ENCODE data around the gene FBN1. TPM values are rescaled to one million over a fixed set of nuclear protein-coding genes. Genes with fewer than 3 reads are reported as not detected.

FBN1 gene
- total RNA-seq, 2 donors from 2014 or later: 5.5 to 5.9 TPM

DNA sequence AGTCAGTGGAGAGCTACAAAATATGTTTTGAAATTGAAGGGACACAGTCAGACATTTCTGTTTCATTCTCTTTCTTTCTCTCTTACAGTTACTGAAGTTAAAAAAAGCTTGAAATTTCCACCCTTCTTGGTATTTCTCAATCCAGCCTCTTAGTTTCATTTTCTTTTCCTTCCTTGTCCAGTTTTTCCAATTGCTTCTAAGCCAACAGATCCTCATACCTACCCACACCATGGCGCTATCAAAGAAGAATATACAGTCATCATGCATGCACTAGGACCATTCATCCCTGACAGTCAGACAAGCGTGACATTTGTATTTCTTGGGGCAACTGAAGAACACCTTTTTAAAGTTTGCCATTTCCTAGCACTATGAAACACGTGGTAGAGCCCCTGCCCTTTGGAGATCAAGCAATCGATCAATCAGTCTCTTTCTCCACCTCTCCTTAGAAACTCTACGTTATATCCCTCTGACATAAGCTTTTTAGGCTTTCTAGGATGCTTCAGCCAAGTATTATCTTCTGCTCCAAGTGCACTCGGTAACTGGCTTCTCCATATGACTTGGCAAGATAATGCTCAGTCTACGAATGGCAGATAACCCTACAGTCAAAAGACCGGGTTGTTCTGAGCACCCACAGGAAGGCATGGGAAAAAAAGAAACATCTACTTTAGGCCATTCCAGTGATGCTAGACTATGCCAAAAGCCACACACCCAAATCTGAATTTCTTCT lies 65.4 kb downstream of the FBN1 start:
- no peaks in the 10 kb centered on the region for H3K27me3 Mint-ChIP-seq (ENCODE audit: insufficient read depth)
- H3K27ac Mint-ChIP-seq: no peak overlapping the region
- no peaks in the 10 kb centered on the region for H3K9me3 Mint-ChIP-seq
- Histone ChIP-seq H3K4me3 (ENCODE audit: low read length) (no peak overlapping the region), H3K27ac (ENCODE audit: low read depth, low read length) (no peak overlapping the region), H3K27me3 (ENCODE audit: control insufficient read depth, insufficient read depth, low read length, poor library complexity, severe bottlenecking) (no peaks in the 10 kb centered on the region), H3K36me3 (ENCODE audit: control insufficient read depth, insufficient read depth, low read length) (no peaks in the 10 kb centered on the region), H3K4me1 (ENCODE audit: control insufficient read depth, insufficient read depth, low read length) (peaks cover 3% of the 10 kb centered on the region), H3K9ac (ENCODE audit: extremely low read depth, low read length, poor library complexity, severe bottlenecking) (no peak overlapping the region), H3K9me3 (ENCODE audit: control insufficient read depth, low read length) (no peaks in the 10 kb centered on the region)
- no peak for DNase-seq
- H3K4me1 Mint-ChIP-seq: no peaks in the 10 kb centered on the region
- TF ChIP-seq, protein P1, sequence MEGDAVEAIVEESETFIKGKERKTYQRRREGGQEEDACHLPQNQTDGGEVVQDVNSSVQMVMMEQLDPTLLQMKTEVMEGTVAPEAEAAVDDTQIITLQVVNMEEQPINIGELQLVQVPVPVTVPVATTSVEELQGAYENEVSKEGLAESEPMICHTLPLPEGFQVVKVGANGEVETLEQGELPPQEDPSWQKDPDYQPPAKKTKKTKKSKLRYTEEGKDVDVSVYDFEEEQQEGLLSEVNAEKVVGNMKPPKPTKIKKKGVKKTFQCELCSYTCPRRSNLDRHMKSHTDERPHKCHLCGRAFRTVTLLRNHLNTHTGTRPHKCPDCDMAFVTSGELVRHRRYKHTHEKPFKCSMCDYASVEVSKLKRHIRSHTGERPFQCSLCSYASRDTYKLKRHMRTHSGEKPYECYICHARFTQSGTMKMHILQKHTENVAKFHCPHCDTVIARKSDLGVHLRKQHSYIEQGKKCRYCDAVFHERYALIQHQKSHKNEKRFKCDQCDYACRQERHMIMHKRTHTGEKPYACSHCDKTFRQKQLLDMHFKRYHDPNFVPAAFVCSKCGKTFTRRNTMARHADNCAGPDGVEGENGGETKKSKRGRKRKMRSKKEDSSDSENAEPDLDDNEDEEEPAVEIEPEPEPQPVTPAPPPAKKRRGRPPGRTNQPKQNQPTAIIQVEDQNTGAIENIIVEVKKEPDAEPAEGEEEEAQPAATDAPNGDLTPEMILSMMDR (conservative IDR thresholded peaks at IDR 0.05): no peak
- 93 to 95% methylated on average over 7 to 8 of the region's 8 CpGs for WGBS, 2 experiments (ENCODE audit: insufficient coverage in 1 of 2, insufficient read length in 1 of 2)
- H3K4me3 Mint-ChIP-seq: no peak overlapping the region
- H3K36me3 Mint-ChIP-seq (ENCODE audit: low read depth): no peaks in the 10 kb centered on the region

DNA sequence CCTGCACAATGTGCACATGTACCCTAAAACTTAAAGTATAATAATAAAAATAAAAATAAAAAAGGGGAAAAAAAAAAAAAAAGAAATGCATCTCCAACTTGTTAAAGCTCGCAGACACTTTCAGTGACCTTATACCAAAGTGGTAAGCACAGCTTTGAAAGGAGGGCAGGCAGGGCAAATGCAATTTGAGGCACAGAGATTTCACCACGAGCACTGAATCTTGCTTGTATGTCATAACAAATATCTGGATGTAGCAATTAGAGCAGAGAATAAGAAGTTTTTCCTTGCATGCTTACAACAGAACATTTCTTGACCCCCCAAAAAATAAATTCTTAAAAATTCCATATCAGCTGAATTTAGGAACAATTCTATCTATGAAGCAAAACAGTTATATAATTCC lies 66.5 kb downstream of the FBN1 start:
- DNase-seq: no peak
- H3K36me3 Mint-ChIP-seq (ENCODE audit: low read depth): no peaks in the 10 kb centered on the region
- no peak overlapping the region for H3K27ac Mint-ChIP-seq
- Histone ChIP-seq H3K9me3 (ENCODE audit: control insufficient read depth, low read length) (no peaks in the 10 kb centered on the region), H3K36me3 (ENCODE audit: control insufficient read depth, insufficient read depth, low read length) (no peaks in the 10 kb centered on the region), H3K27me3 (ENCODE audit: control insufficient read depth, insufficient read depth, low read length, poor library complexity, severe bottlenecking) (no peaks in the 10 kb centered on the region), H3K4me1 (ENCODE audit: control insufficient read depth, insufficient read depth, low read length) (no peaks in the 10 kb centered on the region), H3K9ac (ENCODE audit: extremely low read depth, low read length, poor library complexity, severe bottlenecking) (no peak overlapping the region), H3K27ac (ENCODE audit: low read depth, low read length) (no peak overlapping the region), H3K4me3 (ENCODE audit: low read length) (no peak overlapping the region)
- no peaks in the 10 kb centered on the region for H3K27me3 Mint-ChIP-seq (ENCODE audit: insufficient read depth)
- no peaks in the 10 kb centered on the region for H3K4me1 Mint-ChIP-seq
- WGBS, 2 experiments (ENCODE audit: insufficient coverage in 1 of 2, insufficient read length in 1 of 2): 85 to 100% methylated on average over 1 to 2 of the region's 2 CpGs
- no peak overlapping the region for H3K4me3 Mint-ChIP-seq
- TF ChIP-seq, protein P1 (conservative IDR thresholded peaks at IDR 0.05): no peak
- H3K9me3 Mint-ChIP-seq: no peaks in the 10 kb centered on the region

DNA sequence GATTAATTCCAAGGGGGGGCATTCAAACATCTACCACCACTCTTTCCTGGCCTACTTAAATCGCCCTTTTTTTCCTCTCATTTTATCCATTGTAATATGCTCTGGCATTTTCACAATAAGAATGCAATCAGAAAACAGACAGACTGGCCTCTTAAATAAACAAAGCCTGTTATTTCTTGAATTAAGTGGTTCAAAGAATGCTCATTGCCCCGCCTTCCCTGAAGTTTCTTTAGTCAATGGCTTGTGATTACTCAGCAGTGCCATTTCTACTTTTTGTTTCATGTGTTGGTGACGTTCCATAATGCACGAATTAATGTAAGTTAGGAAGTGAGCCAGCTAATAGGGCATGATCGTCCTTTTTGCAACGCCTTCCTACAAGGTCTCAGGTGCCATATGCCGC lies 68.0 kb downstream of the FBN1 start:
- Mint-ChIP-seq H3K4me3 (no peak overlapping the region), H3K9me3 (no peaks in the 10 kb centered on the region), H3K27me3 (ENCODE audit: insufficient read depth) (no peaks in the 10 kb centered on the region), H3K4me1 (peaks cover 5% of the 10 kb centered on the region), H3K27ac (no peak overlapping the region), H3K36me3 (ENCODE audit: low read depth) (no peaks in the 10 kb centered on the region)
- Histone ChIP-seq H3K4me3 (ENCODE audit: low read length) (no peak overlapping the region), H3K27me3 (ENCODE audit: control insufficient read depth, insufficient read depth, low read length, poor library complexity, severe bottlenecking) (no peaks in the 10 kb centered on the region), H3K9ac (ENCODE audit: extremely low read depth, low read length, poor library complexity, severe bottlenecking) (no peak overlapping the region), H3K4me1 (ENCODE audit: control insufficient read depth, insufficient read depth, low read length) (no peaks in the 10 kb centered on the region), H3K36me3 (ENCODE audit: control insufficient read depth, insufficient read depth, low read length) (no peaks in the 10 kb centered on the region), H3K27ac (ENCODE audit: low read depth, low read length) (no peak overlapping the region), H3K9me3 (ENCODE audit: control insufficient read depth, low read length) (no peaks in the 10 kb centered on the region)
- WGBS, 2 experiments (ENCODE audit: insufficient coverage in 1 of 2, insufficient read length in 1 of 2): 93 to 99% methylated on average over 7 of the region's 7 CpGs
- TF ChIP-seq, protein P1 (conservative IDR thresholded peaks at IDR 0.05): no peak
- DNase-seq: no peak
